Stimulated activated CD8-positive, alpha-beta memory T cell treated with anti-CD3 and anti-CD28 coated beads, Interleukin-12 subunit alpha, Interleukin-12 subunit beta, amount 100 ng/mL, for 4 hours (primary cell): ENCODE measurements around the gene CPZ.
"Not testable (repeated sequence)": the region's sequence is repeated elsewhere in the genome, so short reads cannot be mapped to it uniquely, and the experiment has no call there.

Source experiments
- DNase-seq: peaks from one replicate; pipeline ENCODE4 v3.0.0-alpha.2; 2020; ENCODE audit warnings: low read depth

The CPZ gene

DNA sequence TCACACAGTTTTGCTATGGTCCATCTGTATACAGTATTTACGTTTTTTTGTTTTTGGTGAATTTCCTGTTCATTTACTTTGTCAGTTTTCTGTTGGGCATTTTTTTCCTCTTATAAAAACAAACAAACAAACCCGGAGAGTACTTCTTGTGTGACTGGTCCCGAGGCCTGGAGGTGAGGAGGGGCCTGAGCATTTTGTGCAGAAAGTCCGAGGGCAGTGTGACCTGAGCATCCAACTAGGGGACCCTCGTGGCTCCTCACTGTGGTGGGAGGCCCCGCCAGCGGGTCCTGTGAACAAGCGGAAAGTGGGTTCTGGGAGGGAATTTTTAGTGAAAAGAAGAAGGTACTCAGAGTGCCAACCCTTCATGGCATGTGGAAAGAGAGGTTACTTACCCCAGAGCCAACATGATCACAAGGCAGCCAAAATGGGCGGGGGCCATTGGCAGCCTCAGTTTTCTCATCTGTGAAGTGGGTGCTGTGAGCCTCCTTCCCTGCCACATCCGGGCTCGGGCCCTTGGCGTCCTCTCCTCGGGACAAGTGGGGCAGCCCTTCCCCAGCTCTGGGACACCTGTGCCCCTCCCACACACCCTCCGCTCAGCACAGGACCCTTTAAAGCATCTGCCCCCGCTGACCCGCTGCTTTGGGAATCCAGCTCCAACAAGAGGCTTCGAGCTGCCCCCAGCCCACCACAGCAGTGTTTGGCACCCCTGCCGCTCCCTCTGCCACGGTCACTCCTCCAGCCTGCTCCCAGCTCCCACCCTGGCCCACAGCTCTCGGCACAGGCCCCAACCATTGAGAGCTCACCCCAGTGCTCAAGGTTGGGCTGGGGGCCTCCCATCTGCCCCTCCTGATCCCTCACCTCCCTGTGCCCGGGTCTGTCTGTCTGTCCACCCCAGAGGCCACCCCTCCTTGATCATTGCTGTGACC, 35.2 kb upstream of the CPZ start:
- no peak for DNase-seq

DNA sequence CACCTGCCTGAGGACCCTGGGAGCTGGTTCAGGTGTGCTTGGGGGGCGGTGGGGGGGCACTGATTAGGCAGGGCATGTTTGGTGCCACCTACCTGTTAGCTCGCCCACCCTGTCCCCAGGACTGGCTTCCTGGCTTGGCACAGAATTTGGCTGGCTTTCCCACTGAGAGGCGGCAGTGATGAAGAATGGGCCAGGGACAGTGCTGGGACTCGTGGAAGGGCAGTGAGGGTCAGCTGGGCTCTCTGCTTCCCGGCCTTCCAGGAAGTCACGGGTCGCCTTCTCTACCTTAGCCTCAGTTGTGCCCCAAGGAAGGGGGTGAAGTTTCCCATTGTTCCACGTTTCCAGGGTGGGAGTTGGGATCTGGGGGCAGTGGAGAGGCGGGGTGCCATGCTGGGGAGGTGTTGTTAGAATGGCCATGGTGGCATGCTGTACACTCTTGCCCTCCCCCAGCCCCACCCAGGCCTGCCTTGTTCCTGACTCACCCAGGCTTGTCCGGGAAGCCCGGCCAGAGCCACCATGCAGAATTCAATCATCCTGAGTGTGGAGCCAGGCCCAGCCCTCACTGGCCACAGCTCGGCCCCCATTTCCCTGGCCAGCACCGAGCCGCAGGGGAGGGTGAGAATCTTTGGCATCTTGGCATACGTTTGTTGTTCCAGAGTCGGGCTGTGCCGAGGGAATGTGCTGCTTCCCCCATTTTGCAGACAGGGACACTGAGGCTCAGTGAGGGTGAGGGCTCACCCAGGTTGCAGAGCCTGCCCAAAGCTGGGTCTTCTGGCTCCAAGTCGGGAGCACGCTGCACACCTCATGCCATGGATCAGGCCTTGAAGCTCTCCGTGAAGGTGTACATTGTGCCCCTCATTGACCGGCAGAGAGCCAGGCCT, 34.2 kb upstream of the CPZ start:
- no peak for DNase-seq

DNA sequence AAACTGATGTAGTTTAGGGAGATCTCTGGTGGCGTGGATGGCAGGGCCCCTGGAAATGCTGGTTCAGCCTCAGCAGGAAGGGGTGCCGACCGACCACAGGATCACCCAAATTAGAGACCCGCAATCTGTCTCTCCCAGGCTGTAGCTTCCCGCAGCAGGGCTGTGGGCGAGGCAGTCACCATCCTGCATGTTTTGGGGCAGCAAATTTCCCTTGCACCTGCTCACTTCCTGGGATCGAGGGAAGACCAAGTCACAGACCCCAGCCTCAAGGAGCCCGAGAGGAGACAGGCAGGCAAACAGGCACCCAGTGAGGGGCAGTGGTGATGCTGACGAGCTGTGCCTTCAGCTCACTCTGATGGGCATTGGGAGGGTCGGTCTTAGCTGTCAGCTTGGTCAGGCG, 33.6 kb upstream of the CPZ start:
- DNase-seq = no peak

DNA sequence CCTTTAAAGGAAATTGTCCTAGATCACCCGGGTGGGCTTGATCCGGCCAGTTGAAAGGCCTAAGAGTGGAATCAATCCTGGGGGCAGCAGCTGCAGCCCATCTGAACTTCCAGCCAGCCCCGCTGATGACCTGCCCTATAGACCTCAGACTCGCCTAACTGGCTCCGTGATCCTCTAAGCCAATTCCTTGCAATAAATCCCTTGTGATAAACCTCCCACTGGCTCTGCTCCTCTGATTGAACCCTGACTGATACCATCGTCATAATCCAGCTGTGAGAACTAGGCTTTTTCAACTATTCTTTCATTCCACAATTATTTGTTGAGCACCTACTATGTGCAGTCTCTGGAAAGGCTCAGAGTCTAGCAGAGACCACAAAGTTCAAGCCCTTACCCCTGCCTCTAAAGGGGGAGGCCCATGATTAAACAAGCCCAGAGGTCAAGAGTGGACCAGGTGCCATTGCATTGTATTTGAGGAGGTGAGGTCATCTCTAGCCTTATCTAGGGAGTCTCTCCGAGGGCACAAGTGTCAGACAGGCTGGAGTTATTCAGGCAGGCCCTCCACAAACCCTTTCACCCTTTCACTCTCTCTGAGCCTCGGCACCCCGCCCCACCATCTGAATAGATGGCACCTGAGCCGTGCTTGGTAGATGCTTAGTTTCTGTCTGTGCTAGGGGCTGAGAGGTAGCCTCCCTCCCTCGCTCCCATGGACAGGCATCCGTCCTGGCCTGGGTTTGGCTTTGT, 32.9 kb upstream of the CPZ start:
- DNase-seq = no peak

DNA sequence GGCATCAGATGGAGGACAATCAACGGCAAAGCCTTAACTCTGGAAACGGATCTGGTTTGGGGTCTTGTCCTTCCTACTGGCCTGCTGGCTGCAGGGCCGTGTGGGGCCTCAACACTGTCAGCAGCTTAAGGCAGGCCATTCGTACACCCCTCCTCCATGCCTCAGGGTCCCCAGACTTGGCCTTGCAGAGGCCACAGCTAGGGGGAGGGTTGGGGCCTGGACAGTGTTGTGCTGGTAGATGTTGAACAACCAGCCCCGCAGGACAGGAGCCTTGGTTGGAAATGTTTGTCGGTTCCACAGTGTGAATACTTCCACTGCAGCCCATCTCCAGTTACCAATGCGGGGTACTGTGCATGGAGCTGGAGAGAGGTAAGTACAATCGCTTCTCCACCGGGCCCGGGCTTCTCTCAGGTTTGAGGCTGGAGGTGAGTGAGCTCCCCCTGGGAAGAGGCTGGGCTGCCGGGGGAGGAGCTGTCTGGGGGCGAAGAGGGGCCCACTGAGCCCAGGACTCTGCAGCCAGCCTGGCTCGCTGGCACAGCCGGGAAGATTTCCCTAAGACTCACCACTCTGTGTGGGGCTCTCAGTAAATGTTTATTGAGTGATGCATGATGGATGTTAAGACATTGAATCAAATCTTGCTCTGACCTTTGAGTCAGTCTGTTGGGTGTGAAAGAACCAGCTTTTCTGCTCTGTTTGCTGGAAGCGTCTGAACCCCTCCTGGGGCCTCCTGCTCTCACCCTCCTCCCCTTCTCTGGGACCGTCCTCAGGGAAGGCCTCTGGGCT, 32.1 kb upstream of the CPZ start:
- DNase-seq = no peak

DNA sequence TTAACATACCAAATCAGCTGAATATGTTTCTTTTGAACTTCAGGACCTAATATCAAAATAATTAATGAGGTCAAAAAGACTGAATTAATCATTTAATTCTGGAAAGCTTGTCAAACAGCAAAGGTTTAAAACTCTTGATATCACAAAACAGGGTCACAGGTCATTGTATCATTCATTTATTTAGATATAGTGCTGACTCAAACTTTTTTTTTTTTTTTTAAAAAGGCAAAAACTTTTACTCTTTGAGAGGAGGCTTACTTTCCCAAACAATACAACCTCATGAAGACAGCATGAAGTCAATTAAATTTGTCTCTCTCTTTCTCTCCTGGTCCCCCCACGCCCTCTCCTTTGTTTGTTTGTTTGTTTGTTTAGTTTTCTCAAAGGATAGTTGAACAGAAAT, 28.0 kb upstream of the CPZ start:
- DNase-seq = no peak

DNA sequence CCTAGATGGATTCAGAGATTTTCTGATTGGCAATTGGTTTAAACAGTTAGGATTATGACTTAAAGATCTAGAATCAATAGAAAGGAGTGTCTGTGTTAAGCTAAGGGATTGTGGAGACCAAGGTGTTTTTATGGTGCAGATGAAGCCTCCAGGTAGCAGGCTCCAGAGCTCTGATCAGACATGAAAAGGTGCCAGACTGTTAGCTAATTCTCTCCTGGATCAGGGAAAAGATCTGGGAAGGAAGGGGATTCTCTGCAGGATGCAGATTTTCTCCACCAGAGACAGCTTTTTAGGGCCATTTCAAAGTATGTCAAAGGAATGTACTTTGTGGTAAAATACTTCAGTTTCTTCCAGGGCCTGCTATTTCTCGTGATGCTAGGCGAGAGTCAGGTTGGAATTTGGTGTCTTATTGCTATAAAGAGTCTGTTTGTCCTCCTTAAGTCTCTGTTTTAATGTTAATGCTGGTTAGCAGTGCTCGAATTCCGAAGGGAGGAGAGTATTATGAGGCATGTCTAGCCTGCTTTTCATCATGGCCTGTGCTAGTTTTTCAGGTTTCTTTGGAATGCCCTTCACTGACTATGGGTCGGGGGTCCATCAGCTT, 24.4 kb upstream of the CPZ start:
- DNase-seq = no peak

DNA sequence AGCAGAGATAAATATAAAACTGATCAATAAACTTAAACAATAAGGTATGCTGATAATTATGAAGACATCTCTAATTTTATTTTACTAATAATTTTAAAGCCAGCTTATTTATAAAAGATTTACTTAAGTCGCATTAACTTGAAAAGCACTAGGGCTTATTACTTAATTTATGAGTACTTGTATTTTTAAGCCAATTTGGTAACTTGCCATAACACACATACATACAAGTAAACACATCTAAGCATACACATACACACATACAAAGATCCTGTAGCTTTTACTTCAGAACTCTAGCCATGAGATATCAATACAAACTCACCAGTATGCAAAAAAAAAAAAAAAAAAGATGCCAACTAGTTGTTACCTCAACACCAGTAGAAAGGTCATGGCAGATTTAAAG, 22.4 kb upstream of the CPZ start:
- no peak for DNase-seq

DNA sequence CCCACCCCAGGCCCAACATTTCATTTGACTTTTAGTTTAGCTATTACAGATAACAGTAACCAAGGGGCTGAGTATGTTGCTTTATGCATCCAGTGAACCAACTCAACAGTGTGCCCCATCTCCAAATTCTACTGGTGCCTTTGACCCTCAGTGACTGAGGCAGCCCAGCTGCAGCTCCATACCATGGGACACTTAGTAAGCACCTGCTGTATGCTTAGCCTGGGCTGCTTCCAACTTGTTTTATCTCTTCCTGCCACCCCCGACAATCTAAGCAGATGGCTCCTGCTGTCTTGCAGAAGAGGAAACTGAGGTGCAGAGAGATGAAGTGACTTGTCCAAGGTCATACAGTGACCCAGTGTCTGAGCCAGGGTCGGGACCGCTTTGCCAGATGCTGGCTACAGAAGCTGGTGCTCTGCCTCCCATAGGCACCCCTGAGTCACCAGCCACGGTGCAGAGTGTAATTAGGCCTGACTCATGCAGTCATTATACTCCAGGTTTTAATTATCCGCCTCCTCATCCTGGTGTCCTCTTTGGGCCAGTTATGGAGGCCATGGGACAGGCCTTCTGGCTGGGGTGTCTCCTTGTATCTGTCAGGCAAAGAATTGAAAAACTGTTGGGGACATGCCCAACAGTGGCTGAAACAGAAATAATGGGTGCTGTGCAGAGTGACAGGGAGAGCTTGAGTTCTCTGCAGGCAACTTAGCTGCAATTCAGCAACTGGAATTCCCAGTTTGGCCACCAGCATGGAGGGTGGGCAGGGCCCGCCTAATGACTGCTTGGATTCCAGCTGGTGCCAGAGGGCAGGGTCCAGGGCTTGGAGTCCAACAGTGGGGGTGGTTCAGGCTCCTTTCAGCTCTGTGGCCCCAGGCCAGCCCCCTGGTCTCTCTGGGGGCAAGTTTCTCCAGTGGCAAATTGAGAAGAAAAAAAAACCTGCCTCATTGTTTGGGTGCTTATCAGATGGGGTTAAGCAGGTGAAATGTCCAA, 20.6 kb upstream of the CPZ start:
- no peak for DNase-seq

DNA sequence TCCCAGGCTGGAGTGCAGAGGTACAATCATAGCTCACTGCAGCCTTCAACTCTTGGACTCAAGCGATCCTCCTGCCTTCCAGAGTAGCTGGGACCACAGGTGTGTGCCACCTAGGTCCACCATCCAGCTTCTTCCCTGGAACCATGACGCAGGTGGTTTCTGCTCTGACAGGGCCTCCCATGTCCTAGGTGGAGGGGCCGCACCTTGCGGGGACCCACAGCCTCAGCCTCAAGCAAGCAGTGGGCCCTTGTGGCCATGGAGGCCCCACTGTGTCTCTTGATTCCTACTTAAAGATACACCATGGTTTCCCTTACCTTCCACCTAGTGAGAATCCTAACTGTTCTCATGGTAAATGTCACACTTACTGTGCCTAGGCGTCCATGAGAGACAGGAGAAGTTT, 19.3 kb upstream of the CPZ start:
- DNase-seq = no peak

DNA sequence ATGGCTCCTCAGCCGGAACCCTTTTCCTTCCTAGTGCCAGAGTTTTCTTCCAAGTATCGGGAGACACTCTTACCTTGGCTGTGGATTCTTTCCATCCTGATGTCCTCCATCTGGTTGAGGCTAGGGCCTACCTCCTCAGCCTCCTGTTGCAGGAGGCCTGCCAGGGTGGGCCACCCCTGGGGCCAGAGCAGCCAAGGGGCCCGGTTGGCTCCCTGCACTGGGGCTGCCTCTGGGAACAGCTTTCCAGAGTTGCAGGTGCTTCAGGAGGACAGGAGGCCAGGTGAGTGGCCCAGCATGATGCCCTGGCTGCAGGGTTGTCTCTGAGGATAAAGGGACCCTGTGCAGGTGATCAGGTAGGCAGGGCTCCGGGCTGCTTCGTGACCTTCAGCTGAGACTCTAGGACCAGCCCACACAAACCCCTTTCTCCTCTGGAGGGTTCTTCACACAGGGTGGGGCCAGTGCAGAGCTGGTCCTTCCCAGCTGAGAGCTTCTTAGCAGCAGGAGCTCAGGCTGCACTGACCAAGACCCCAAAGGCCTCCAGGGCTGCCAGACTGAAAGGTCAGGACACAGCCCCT, 17.7 kb upstream of the CPZ start:
- no peak for DNase-seq

DNA sequence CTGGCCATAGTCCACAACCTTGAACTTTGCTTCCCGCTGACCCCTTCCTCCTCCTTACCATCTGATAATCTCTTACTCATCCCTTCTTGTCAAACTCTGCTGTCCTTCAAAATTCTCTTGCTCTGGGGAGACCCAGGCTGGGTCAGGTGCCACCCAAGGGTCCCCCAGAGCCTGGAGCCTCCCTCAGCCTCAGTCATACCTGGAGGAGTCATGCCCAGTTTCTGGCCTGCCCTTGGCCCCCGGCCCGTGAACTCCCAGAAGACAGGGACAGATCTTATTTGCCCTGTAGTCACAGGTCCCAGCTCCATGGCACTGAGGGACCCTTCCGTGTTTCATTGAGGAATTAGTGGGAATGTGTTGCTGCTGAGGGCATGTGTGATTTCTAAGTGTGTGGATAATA, 17.1 kb upstream of the CPZ start:
- no peak for DNase-seq

DNA sequence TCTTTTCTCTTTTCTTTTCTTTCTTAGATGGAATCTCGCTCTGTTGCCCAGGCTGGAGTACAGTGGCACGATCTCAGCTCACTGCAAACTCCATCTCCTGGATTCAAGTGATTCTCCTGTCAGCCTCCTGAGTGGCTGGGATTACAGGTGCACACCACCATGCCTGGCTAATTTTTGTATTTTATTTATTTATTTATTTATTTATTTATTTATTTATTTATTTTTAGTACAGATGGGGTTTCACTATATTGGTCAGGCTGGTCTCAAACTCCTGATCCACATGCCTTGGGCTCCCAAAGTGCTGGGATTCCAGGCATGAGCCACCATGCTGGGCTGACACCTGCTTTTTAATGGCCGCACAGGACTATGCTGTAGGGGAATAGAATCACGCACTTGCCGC, 16.0 kb upstream of the CPZ start:
- DNase-seq = not testable (repeated sequence)

DNA sequence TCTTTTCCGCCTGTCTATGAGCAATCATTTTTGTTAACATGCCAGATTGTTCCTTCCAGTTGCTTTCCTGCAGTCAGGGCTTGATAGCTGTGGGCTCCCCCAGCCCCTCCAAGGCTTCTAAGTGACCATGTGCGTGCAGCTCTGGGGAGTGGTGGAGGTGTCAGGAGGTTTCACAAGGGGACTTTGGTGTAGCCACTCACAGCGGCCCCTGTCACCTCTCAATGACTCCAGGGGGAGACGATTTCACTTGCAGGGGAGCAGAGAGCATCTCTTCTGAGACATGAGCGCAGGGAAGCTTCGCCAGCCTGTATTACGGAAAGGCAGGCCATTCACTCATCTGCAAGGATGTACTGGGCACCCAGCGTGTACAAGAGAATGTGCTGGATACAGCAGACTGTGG, 15.5 kb upstream of the CPZ start:
- DNase-seq = no peak

DNA sequence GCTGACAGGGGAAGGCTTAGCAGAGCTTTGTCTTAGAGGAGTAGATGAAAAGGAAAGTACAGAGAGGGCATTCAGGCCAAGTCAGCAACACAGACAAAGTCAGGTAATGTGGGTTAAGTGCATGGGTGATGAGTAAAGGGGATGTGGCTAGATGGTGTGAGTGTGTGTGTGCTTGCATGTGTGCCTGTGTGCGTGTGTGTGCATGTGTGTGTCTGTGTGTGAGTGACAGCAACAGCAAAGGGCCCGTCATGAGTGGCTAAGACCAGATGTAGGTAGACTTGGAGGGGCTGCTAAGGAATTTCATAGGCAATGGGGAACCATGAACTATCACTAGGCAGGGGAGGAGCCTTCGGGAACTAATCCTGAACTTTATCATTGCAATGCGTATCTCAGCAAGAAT, 14.6 kb upstream of the CPZ start:
- no peak for DNase-seq

DNA sequence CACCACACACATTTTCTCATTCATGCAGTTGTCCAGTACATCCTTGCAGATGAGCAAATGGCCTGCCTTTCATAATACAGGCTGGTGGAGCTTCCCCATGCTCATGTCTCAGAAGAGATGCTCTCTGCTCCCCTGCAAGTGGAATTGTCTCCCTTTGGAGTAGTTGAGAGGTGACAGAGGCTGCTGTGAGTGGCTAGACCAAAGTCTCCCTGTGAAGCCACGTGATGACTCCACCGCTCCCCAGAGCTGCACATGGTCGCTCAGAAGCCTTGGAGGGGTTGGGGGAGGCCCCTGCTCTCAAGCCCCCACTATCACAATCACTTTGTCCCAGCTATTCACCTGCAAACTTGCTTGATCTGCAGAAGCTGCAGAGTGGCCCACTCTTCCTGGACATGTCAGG, 13.8 kb upstream of the CPZ start:
- no peak for DNase-seq

DNA sequence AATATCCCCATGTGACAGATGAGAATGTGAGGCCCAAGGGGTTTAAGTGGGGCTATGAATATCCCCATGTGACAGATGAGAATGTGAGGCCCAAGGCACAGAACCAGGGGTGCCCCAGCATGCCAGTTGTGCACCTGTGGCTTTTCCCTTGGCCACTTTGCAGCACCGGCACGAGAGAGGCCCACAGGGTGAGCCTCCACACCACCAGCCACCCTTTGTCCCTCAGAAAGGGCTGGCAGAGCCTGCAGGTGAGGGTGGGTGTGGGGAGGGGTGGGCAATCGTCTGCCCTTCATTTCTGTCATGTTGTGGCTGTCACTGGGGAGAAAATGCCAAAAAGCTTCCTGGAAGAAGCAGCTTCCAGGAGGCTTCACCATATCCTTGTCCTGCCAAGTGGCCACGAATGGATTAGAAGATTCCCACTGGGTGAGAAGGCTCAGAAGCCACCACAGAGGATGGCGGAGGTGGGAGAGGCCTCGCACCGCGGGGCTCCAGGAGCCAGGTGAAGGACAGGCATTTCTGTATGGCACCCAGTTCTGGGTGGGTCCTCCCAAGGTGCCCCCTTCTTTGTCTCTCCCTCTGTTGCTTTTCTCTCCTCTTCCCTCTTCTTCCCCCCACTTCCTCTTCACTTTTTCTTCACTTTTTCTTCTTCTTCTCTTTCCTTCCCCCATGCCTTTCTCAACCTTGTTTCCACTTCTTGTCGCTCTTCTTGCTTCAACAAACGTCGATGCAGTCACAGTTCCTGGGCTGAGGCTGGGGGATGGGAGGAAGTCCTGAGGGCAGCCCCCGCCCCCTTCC, 12.8 kb upstream of the CPZ start:
- no peak for DNase-seq

DNA sequence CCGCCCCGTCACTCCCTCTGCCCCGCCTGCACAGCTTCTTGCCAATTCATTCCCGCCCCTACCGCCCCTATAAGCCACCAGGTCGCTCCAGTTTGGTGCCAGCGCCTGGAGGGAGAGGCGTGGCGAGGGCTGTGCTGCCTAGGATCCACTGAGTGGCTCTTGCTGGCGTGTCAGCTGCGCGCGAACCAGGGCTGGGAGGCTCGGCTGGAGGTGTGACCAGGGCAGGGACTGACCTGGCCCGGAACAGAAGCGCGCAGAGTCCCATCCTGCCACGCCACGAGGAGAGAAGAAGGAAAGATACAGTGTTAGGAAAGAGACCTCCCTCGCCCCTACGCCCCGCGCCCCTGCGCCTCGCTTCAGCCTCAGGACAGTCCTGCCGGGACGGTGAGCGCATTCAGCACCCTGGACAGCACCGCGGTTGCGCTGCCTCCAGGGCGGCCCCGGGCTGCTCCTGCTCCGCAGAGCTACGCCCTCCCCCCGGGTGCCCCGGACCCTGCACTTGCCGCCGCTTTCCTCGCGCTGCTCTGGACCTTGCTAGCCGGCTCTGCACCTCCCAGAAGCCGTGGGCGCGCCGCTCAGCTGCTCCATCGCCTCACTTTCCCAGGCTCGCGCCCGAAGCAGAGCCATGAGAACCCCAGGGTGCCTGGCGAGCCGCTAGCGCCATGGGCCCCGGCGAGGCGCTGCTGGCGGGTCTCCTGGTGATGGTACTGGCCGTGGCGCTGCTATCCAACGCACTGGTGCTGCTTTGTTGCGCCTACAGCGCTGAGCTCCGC, 12.1 kb upstream of the CPZ start, which contains the start of gene GPR78:
GPR78 (plus strand) TSS at position 72 of the 773 bp plus-strand sequence; CDS start at position 663, 591 bp downstream.
- DNase-seq = no peak
